Thoracic aorta (tissue), 2 donors: ENCODE measurements around the gene TESK2. TPM values are rescaled to one million over a fixed set of nuclear protein-coding genes. Genes with fewer than 3 reads are reported as not detected.

ENCODE experiments used
- ATAC-seq: fragments of 150-250 bp; one replicate; pipeline ENCODE4 v1.8.0; 2017; ENCODE audit warnings: low read depth; ENCODE audit not compliant: insufficient number of reproducible peaks, low FRiP score
- DNase-seq: peaks from one replicate; pipeline ENCODE4 v3.0.0-alpha.2; 2020; ENCODE audit warnings: low spot score
- H3K27ac ChIP-seq, 2 donors: fragments of 200-600 bp; sonication (generic); 1 replicate in 1 of 2; 2 replicates in 1 of 2; pipeline ENCODE4 v1.5.1; 2016; ENCODE audit warnings: mild to moderate bottlenecking in 2 of 2, moderate library complexity in 2 of 2
- H3K27me3 ChIP-seq: fragments of 200-600 bp; sonication (generic); replicated peaks from 2 replicates; pipeline ENCODE4 v1.6.0; 2016; ENCODE audit warnings: mild to moderate bottlenecking; ENCODE audit not compliant: insufficient read depth
- H3K36me3 ChIP-seq: fragments of 200-600 bp; sonication (generic); one replicate; pipeline ENCODE4 v1.5.1; 2016
- H3K4me1 ChIP-seq, 2 donors: fragments of 200-600 bp; sonication (generic); 1 replicate in 1 of 2; 2 replicates in 1 of 2; pipeline versions ENCODE4 v1.5.1 to v1.6.0; 2016; ENCODE audit warnings: low read depth in 2 of 2, mild to moderate bottlenecking in 1 of 2; ENCODE audit not compliant: control insufficient read depth in 1 of 2
- H3K4me3 ChIP-seq: fragments of 200-600 bp; sonication (generic); 2 replicates; pipeline ENCODE4 v1.5.1; 2016; ENCODE audit warnings: mild to moderate bottlenecking
- H3K9me3 ChIP-seq: fragments of 200-600 bp; sonication (generic); 2 replicates; pipeline ENCODE4 v1.5.1; 2016
- CTCF ChIP-seq: fragments of 200-600 bp; sonication (generic); IDR thresholded peaks from one replicate; pipeline ENCODE4 v1.5.1; 2019; ENCODE audit warnings: antibody characterized with exemption
- total RNA-seq, 2 donors: library from RNA; depleted of rRNA; stranded (reverse); fragments of >200 nt; gene quantifications; one replicate each; pipeline versions ENCODE4 v1.1.0 to v1.2.3, GENCODE V29; 2016

TESK2 gene
- total RNA-seq, 2 donors from 2014 or later = 3.5 to 7.6 TPM

GRCh38 chr1:45306319-45306718, 184.6 kb downstream of the TESK2 start:
- H3K27ac ChIP-seq = no peak overlapping the region
- no peaks in the 10 kb centered on the region for H3K9me3 ChIP-seq
- TF ChIP-seq CTCF = no peak
- peaks cover 5 to 9% of the 10 kb centered on the region in 2 donors for H3K4me1 ChIP-seq
- no peaks in the 10 kb centered on the region for H3K27me3 ChIP-seq
- no peak for ATAC-seq
- no peak for DNase-seq
- no peak overlapping the region for H3K4me3 ChIP-seq
- no peaks in the 10 kb centered on the region for H3K36me3 ChIP-seq

GRCh38 chr1:45305231-45305630, 185.7 kb downstream of the TESK2 start:
- no peaks in the 10 kb centered on the region for H3K9me3 ChIP-seq
- no peak for TF ChIP-seq CTCF

GRCh38 chr1:45304311-45305081, 186.5 kb downstream of the TESK2 start:
- Histone ChIP-seq H3K4me1 (peaks cover 5 to 9% of the 10 kb centered on the region in 2 donors), H3K36me3 (no peaks in the 10 kb centered on the region), H3K4me3 (peak overlapping the region; percentile 78), H3K9me3 (no peaks in the 10 kb centered on the region), H3K27ac (peak overlapping the region; percentile 81 to 84), H3K27me3 (no peaks in the 10 kb centered on the region)
- TF ChIP-seq CTCF = no peak
- DNase-seq = no peak
- no peak for ATAC-seq

More at GRCh38 chr1:45305231-45305630, 185.7 kb downstream of the TESK2 start:
- Histone ChIP-seq H3K4me1 (peaks cover 5 to 9% of the 10 kb centered on the region in 2 donors), H3K36me3 (no peaks in the 10 kb centered on the region), H3K27me3 (no peaks in the 10 kb centered on the region), H3K4me3 (no peak overlapping the region), H3K27ac (no peak overlapping the region)
- DNase-seq = no peak
- ATAC-seq = no peak

- peak overlapping the region; percentile 84 to 86 for H3K27ac ChIP-seq
- H3K4me3 ChIP-seq = peak overlapping the region; percentile 78
- no peaks in the 10 kb centered on the region for H3K9me3 ChIP-seq
- peak; percentile 93 for ATAC-seq
- TF ChIP-seq CTCF = peak; percentile 57
- no peaks in the 10 kb centered on the region for H3K27me3 ChIP-seq
- peak; percentile 92 for DNase-seq
- no peaks in the 10 kb centered on the region for H3K36me3 ChIP-seq
- peaks cover 5 to 9% of the 10 kb centered on the region in 2 donors for H3K4me1 ChIP-seq
Measured at GRCh38 chr1:45303520-45304310, 187.2 kb downstream of the TESK2 start.

- Histone ChIP-seq H3K27ac (peak overlapping the region; percentile 84 to 86), H3K36me3 (no peaks in the 10 kb centered on the region)
- no peak for TF ChIP-seq CTCF
Measured at GRCh38 chr1:45302505-45303150, 188.3 kb downstream of the TESK2 start.

More at GRCh38 chr1:45302505-45303150, 188.3 kb downstream of the TESK2 start:
- ATAC-seq (no peak), DNase-seq (no peak)
- peaks cover 5 to 9% of the 10 kb centered on the region in 2 donors for H3K4me1 ChIP-seq
- H3K27me3 ChIP-seq = no peaks in the 10 kb centered on the region
- H3K4me3 ChIP-seq = peak overlapping the region; percentile 78
- no peaks in the 10 kb centered on the region for H3K9me3 ChIP-seq
